WTC11 (cell line): Measurements from ENCODE around the gene H1-8. TPM values are rescaled to one million over a fixed set of nuclear protein-coding genes. Genes with fewer than 3 reads are reported as not detected.

Experiments
- ATAC-seq: fragments of 200-7000 bp; cut with Tn5 transposase; 2 replicates; pipeline ENCODE4 v1.10.0; 2021; ENCODE audit warnings: mild to moderate bottlenecking, moderate library complexity
- CTCF ChIA-PET: fragments of 300-600 bp; sonication (Branson Sonifier 250); formaldehyde crosslinking; loops from one replicate; lab custom pipeline; 2021; ENCODE audit warnings: antibody characterized with exemption; lab: Charles Lee
- POLR2A ChIA-PET: fragments of 350-600 bp; sonication (Branson Sonifier 250); formaldehyde crosslinking; loops from one replicate; lab custom pipeline; 2021; ENCODE audit warnings: antibody characterized with exemption; lab: Charles Lee
- DNase-seq: peaks from one replicate; pipeline ENCODE4 v3.0.0; 2021; ENCODE audit warnings: low spot score
- H3K27ac Mint-ChIP-seq: 2 replicates; pipeline ENCODE4 v1.8.0; 2021; ENCODE audit warnings: mixed read lengths
- H3K27me3 Mint-ChIP-seq: 2 replicates; pipeline ENCODE4 v1.8.0; 2021; ENCODE audit warnings: low read depth, mild to moderate bottlenecking, moderate library complexity, mixed read lengths
- H3K36me3 Mint-ChIP-seq: 2 replicates; pipeline ENCODE4 v1.8.0; 2021; ENCODE audit warnings: mixed read lengths
- H3K4me1 Mint-ChIP-seq: 2 replicates; pipeline ENCODE4 v1.8.0; 2022; ENCODE audit warnings: mixed read lengths
- H3K4me3 Mint-ChIP-seq: 2 replicates; pipeline ENCODE4 v1.8.0; 2021; ENCODE audit warnings: mild to moderate bottlenecking, moderate library complexity, mixed read lengths
- H3K9me3 Mint-ChIP-seq: 2 replicates; pipeline ENCODE4 v1.8.0; 2021; ENCODE audit warnings: mixed read lengths
- CBFB ChIP-seq: sonication (generic); formaldehyde crosslinking; IDR thresholded peaks from 2 replicates; pipeline ENCODE4 v1.8.1; 2022; ENCODE audit warnings: mild to moderate bottlenecking, low read depth, missing genetic modification reagents
- CREM ChIP-seq: sonication (generic); formaldehyde crosslinking; IDR thresholded peaks from 2 replicates; pipeline ENCODE4 v1.8.1; 2022; ENCODE audit warnings: mild to moderate bottlenecking, missing genetic modification reagents, moderate library complexity
- FOXK1 ChIP-seq: sonication (generic); formaldehyde crosslinking; IDR thresholded peaks from 2 replicates; pipeline ENCODE4 v1.8.0; 2022; ENCODE audit warnings: mild to moderate bottlenecking, moderate library complexity, missing genetic modification reagents
- FOXP1 ChIP-seq: sonication (generic); formaldehyde crosslinking; IDR thresholded peaks from 2 replicates; pipeline ENCODE4 v1.8.0; 2022; ENCODE audit warnings: missing genetic modification reagents, mild to moderate bottlenecking, moderate library complexity, borderline replicate concordance
- KAT7 ChIP-seq: sonication (generic); formaldehyde crosslinking; IDR thresholded peaks from 2 replicates; pipeline ENCODE4 v1.8.1; 2023; ENCODE audit warnings: missing genetic modification reagents, mild to moderate bottlenecking, borderline replicate concordance
- NFE2L1 ChIP-seq: sonication (generic); formaldehyde crosslinking; IDR thresholded peaks from 2 replicates; pipeline ENCODE4 v1.8.1; 2023; ENCODE audit warnings: missing genetic modification reagents
- RELA ChIP-seq: sonication (generic); formaldehyde crosslinking; IDR thresholded peaks from 2 replicates; pipeline ENCODE4 v1.8.1; 2022; ENCODE audit warnings: missing genetic modification reagents, mild to moderate bottlenecking, borderline replicate concordance
- TEAD4 ChIP-seq: sonication (generic); formaldehyde crosslinking; IDR thresholded peaks from 2 replicates; pipeline ENCODE4 v1.8.0; 2022; ENCODE audit warnings: mild to moderate bottlenecking, missing genetic modification reagents
- TP53 ChIP-seq: sonication (generic); formaldehyde crosslinking; IDR thresholded peaks from 2 replicates; pipeline ENCODE4 v1.8.1; 2023; ENCODE audit warnings: mild to moderate bottlenecking, missing genetic modification reagents
- ZNF121 ChIP-seq: sonication (generic); formaldehyde crosslinking; IDR thresholded peaks from 2 replicates; pipeline ENCODE4 v1.8.0; 2023; ENCODE audit warnings: missing genetic modification reagents
- ZNF396 ChIP-seq: fragments of 250-450 bp; sonication (Bioruptor Pico); IDR thresholded peaks from 2 replicates; pipeline ENCODE4 v1.8.0; 2021; ENCODE audit warnings: mild to moderate bottlenecking, moderate library complexity, borderline replicate concordance
- total RNA-seq: library from RNA; stranded (reverse); gene quantifications from 3 replicates; pipeline ENCODE4 v1.2.3, GENCODE V29; 2021
- TF ChIP-seq, protein P1 (sequence below): fragments of 250-450 bp; sonication (Bioruptor Pico); conservative IDR thresholded peaks from 2 replicates; pipeline ENCODE4 v1.9.0; 2021; ENCODE audit warnings: mild to moderate bottlenecking
- TF ChIP-seq, protein P2 (sequence below): sonication (generic); formaldehyde crosslinking; IDR thresholded peaks from 2 replicates; pipeline ENCODE4 v1.8.0; 2022; ENCODE audit warnings: missing genetic modification reagents
- TF ChIP-seq, protein P3 (sequence below): sonication (generic); formaldehyde crosslinking; IDR thresholded peaks from 2 replicates; pipeline ENCODE4 v1.8.0; 2022; ENCODE audit warnings: mild to moderate bottlenecking, missing genetic modification reagents
- TF ChIP-seq, protein P4 (sequence below): sonication (generic); formaldehyde crosslinking; conservative IDR thresholded peaks from 2 replicates; pipeline ENCODE4 v1.8.1; 2022; ENCODE audit warnings: mild to moderate bottlenecking, missing genetic modification reagents
- TF ChIP-seq, protein P5 (sequence below): fragments of 250-450 bp; sonication (Bioruptor Pico); IDR thresholded peaks from 2 replicates; pipeline ENCODE4 v2.1.2; 2022; ENCODE audit warnings: mild to moderate bottlenecking, moderate library complexity
- TF ChIP-seq, protein P6 (sequence below): sonication (generic); formaldehyde crosslinking; IDR thresholded peaks from 2 replicates; pipeline ENCODE4 v1.8.1; 2022; ENCODE audit warnings: low read depth, missing genetic modification reagents, borderline replicate concordance
- TF ChIP-seq, protein P7 (sequence below): sonication (generic); formaldehyde crosslinking; IDR thresholded peaks from 2 replicates; pipeline ENCODE4 v1.8.1; 2022; ENCODE audit warnings: missing genetic modification reagents, borderline replicate concordance
- TF ChIP-seq, protein P8 (sequence below): sonication (generic); formaldehyde crosslinking; IDR thresholded peaks from 2 replicates; pipeline ENCODE4 v1.8.0; 2022; ENCODE audit warnings: mild to moderate bottlenecking, missing genetic modification reagents

Gene H1-8
- total RNA-seq, 1 experiment from 2014 or later, result not detected

DNA sequence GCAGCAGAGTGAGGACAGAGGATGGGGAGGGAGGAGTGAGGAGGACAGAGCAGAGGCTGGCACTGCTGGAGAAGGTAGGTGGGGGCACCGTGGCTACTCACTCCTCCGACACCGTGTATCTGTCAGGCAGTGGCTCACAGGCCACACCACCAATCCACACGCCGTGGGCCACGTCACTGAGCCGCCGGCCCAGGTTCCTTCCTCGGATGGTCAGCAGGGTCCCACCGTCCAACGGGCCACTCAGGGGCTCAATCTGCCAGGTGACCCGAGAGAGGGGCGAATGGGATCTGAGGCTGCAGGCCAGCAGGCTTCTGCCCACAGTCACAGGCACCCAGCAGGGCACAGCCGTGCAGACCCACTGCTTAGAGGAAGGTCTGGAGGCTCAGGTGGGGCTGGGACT lies 30.5 kb downstream of the H1-8 start:
- no peak for ATAC-seq
- Mint-ChIP-seq H3K4me1 (peaks cover 11% of the 10 kb centered on the region), H3K27ac (peak overlapping the region; percentile 32), H3K36me3 (peaks cover 3% of the 10 kb centered on the region; the same call in 1 of the 2 replicates), H3K9me3 (no peaks in the 10 kb centered on the region), H3K27me3 (no peaks in the 10 kb centered on the region), H3K4me3 (no peak overlapping the region)
- no peak for DNase-seq
- ChIA-PET POLR2A (no interaction called here), CTCF (no interaction called here)
- TF ChIP-seq NFE2L1 (CRISPR knock-in tag) (no peak), ZNF121 (no peak), ZNF396 (CRISPR knock-in tag) (no peak), CREM (CRISPR knock-in tag) (no peak), RELA (CRISPR knock-in tag) (no peak), FOXK1 (no peak), TEAD4 (CRISPR knock-in tag) (no peak), TP53 (CRISPR knock-in tag) (no peak), KAT7 (CRISPR knock-in tag) (no peak), CBFB (CRISPR knock-in tag) (no peak), FOXP1 (no peak)
- TF ChIP-seq, protein P1, sequence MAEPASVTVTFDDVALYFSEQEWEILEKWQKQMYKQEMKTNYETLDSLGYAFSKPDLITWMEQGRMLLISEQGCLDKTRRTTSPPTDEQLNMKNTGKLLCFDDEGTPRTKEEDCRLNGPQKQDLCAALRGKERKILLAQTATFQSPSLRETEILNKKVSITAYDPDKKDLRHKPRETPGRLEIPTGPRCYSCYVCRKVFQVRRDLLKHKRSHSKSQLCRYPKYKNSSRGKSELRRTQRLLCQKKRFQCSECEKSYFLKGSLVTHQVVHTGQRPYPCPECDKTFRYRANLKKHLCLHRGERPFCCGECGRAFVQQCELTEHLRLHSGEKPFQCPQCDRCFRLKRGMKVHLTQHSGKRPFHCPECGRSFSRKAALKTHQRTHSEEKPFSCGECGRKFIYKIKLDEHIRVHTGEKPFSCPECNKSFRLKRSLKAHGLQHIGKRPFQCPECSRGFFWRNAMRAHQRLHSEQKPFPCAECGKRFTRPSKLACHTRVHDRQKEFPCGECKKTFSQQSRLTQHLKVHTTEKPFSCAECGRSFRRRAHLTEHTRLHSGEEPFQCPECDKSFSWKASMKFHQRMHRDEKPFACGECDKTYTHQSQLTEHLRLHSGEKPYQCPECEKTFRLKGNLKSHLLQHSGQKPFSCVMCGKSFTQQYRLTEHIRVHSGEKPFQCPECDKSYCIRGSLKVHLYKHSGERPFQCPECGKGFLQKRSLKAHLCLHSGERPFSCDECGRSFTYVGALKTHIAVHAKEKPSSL (CRISPR knock-in tag), result no peak
- TF ChIP-seq, protein P2, sequence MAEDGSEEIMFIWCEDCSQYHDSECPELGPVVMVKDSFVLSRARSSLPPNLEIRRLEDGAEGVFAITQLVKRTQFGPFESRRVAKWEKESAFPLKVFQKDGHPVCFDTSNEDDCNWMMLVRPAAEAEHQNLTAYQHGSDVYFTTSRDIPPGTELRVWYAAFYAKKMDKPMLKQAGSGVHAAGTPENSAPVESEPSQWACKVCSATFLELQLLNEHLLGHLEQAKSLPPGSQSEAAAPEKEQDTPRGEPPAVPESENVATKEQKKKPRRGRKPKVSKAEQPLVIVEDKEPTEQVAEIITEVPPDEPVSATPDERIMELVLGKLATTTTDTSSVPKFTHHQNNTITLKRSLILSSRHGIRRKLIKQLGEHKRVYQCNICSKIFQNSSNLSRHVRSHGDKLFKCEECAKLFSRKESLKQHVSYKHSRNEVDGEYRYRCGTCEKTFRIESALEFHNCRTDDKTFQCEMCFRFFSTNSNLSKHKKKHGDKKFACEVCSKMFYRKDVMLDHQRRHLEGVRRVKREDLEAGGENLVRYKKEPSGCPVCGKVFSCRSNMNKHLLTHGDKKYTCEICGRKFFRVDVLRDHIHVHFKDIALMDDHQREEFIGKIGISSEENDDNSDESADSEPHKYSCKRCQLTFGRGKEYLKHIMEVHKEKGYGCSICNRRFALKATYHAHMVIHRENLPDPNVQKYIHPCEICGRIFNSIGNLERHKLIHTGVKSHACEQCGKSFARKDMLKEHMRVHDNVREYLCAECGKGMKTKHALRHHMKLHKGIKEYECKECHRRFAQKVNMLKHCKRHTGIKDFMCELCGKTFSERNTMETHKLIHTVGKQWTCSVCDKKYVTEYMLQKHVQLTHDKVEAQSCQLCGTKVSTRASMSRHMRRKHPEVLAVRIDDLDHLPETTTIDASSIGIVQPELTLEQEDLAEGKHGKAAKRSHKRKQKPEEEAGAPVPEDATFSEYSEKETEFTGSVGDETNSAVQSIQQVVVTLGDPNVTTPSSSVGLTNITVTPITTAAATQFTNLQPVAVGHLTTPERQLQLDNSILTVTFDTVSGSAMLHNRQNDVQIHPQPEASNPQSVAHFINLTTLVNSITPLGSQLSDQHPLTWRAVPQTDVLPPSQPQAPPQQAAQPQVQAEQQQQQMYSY (CRISPR knock-in tag), result no peak
- TF ChIP-seq, protein P3, sequence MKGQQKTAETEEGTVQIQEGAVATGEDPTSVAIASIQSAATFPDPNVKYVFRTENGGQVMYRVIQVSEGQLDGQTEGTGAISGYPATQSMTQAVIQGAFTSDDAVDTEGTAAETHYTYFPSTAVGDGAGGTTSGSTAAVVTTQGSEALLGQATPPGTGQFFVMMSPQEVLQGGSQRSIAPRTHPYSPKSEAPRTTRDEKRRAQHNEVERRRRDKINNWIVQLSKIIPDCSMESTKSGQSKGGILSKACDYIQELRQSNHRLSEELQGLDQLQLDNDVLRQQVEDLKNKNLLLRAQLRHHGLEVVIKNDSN (CRISPR knock-in tag), result no peak
- TF ChIP-seq, protein P4, sequence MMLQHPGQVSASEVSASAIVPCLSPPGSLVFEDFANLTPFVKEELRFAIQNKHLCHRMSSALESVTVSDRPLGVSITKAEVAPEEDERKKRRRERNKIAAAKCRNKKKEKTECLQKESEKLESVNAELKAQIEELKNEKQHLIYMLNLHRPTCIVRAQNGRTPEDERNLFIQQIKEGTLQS (CRISPR knock-in tag), result no peak
- TF ChIP-seq, protein P5, sequence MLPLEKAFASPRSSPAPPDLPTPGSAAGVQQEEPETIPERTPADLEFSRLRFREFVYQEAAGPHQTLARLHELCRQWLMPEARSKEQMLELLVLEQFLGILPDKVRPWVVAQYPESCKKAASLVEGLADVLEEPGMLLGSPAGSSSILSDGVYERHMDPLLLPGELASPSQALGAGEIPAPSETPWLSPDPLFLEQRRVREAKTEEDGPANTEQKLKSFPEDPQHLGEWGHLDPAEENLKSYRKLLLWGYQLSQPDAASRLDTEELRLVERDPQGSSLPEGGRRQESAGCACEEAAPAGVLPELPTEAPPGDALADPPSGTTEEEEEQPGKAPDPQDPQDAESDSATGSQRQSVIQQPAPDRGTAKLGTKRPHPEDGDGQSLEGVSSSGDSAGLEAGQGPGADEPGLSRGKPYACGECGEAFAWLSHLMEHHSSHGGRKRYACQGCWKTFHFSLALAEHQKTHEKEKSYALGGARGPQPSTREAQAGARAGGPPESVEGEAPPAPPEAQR (CRISPR knock-in tag), result no peak
- TF ChIP-seq, protein P6, sequence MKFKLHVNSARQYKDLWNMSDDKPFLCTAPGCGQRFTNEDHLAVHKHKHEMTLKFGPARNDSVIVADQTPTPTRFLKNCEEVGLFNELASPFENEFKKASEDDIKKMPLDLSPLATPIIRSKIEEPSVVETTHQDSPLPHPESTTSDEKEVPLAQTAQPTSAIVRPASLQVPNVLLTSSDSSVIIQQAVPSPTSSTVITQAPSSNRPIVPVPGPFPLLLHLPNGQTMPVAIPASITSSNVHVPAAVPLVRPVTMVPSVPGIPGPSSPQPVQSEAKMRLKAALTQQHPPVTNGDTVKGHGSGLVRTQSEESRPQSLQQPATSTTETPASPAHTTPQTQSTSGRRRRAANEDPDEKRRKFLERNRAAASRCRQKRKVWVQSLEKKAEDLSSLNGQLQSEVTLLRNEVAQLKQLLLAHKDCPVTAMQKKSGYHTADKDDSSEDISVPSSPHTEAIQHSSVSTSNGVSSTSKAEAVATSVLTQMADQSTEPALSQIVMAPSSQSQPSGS (CRISPR knock-in tag), result no peak
- TF ChIP-seq, protein P7, sequence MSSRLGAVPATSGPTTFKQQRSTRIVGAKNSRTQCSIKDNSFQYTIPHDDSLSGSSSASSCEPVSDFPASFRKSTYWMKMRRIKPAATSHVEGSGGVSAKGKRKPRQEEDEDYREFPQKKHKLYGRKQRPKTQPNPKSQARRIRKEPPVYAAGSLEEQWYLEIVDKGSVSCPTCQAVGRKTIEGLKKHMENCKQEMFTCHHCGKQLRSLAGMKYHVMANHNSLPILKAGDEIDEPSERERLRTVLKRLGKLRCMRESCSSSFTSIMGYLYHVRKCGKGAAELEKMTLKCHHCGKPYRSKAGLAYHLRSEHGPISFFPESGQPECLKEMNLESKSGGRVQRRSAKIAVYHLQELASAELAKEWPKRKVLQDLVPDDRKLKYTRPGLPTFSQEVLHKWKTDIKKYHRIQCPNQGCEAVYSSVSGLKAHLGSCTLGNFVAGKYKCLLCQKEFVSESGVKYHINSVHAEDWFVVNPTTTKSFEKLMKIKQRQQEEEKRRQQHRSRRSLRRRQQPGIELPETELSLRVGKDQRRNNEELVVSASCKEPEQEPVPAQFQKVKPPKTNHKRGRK (CRISPR knock-in tag), result no peak
- TF ChIP-seq, protein P8, sequence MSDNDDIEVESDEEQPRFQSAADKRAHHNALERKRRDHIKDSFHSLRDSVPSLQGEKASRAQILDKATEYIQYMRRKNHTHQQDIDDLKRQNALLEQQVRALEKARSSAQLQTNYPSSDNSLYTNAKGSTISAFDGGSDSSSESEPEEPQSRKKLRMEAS (CRISPR knock-in tag), result no peak
